ENCODE data around the gene CBLN3.
A peak's percentile ranks its signal among the peaks of the same experiment; 100 is the strongest.

Gene CBLN3

DNA sequence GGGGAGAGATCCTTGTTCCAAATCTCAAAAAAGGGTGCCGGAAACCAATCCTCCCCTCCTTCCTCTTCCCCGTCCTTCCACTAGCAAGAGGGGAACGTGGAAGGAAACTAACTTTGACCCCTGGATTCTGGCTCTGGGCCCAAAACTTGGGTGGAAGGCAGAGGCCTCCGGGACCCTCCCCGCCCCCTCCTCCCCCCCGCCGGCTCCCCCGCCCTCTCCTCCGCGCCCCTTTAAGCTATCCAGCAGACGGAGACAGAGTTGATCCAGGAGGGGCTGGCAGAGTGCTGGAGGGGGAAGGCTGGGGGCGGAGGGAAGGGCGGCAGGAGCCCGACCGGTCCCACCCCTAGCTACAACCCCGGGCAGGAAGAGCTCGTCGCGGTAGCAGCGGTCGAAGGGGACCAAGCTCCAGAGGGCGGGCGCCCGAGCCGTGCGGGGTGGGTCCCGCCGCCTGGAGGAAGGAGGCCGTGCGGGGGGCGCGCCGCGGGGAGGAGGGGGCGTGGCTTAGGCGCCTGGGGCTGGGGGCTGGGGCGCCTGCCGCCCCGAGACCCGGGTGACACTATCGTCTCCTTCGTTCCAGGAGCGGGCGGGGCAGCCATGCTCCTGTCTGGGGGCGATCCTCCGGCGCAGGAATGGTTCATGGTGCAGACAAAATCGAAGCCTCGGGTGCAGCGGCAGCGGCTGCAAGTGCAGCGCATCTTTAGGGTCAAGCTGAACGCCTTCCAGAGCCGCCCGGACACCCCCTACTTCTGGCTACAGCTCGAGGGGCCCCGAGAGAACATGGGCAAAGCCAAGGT lies 30.6 kb downstream of the CBLN3 start, which contains the start of gene NYNRIN:
Gene NYNRIN (plus strand): TSS at position 351 of the 794 bp plus-strand sequence. CDS start 244 bp downstream, at position 595.
- Histone ChIP-seq H3K9ac (ENCODE audit: low read length) (peak within 1 kb of the TSS; percentile 50), H3K27ac (ENCODE audit: low read depth, low read length) (no peak within 1 kb of the TSS), H3K36me3 (ENCODE audit: control insufficient read depth, insufficient read depth, low read length) (no peaks in the 10 kb centered on the region), H3K9me3 (ENCODE audit: control insufficient read depth, insufficient read depth, low read depth, low read length) (no peaks in the 10 kb centered on the region), H3K27me3 (ENCODE audit: control insufficient read depth, insufficient read depth, low read length) (peaks cover 10% of the 10 kb centered on the region; the same call in 1 of the 2 replicates), H3K4me3 (ENCODE audit: low read depth, low read length) (peak within 1 kb of the TSS; percentile 60), H3K4me1 (ENCODE audit: control insufficient read depth, insufficient read depth, low read length) (peaks cover 33% of the 10 kb centered on the region)

GRCh38 chr14:24398293-24398652 lies 31.2 kb downstream of the CBLN3 start:
- Histone ChIP-seq H3K4me1 (ENCODE audit: control insufficient read depth, insufficient read depth, low read length) (peaks cover 29% of the 10 kb centered on the region), H3K4me3 (ENCODE audit: low read depth, low read length) (peak overlapping the region; percentile 60), H3K9ac (ENCODE audit: low read length) (no peak overlapping the region), H3K27ac (ENCODE audit: low read depth, low read length) (no peak overlapping the region), H3K36me3 (ENCODE audit: control insufficient read depth, insufficient read depth, low read length) (no peaks in the 10 kb centered on the region), H3K27me3 (ENCODE audit: control insufficient read depth, insufficient read depth, low read length) (peaks cover 10% of the 10 kb centered on the region; the same call in 1 of the 2 replicates), H3K9me3 (ENCODE audit: control insufficient read depth, insufficient read depth, low read depth, low read length) (no peaks in the 10 kb centered on the region)

DNA sequence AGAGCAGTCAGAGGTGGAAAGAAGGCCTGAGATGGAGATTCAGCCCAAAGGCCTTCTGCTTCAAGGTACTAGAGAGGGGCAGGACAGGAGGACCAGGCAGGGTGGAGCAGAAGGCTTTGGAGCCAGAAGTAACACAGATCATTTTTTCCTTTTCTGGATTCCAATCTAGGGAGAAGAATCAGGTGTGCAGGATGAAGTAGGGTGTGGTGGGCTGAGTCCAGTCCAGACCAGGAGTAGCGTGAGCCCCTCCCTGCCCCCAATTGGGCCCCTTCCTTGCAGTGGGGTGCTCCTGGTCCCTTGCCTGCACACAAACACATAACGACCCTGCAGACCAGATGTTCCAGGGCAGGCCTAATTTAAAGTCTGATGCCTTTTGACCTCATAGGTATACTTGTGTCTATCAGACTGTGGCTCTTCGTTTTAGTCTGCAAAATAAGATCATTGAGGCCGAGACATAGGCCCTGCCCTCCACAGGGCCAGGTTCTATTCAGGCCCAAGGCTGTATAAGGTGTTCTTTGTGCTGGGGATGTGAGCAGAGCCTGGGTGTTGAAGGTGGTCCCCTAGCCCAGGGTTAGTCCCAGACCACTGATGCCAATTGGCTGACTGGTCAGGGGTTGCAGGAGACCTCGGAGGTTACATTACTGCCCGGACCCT lies 31.7 kb downstream of the CBLN3 start:
- no peaks in the 10 kb centered on the region for H3K9me3 ChIP-seq (ENCODE audit: control insufficient read depth, insufficient read depth, low read depth, low read length)
- H3K27ac ChIP-seq (ENCODE audit: low read depth, low read length): no peak overlapping the region
- H3K4me3 ChIP-seq (ENCODE audit: low read depth, low read length): peak overlapping the region; percentile 60; the same call in 1 of the 2 replicates
- H3K4me1 ChIP-seq (ENCODE audit: control insufficient read depth, insufficient read depth, low read length): peaks cover 25% of the 10 kb centered on the region
- H3K27me3 ChIP-seq (ENCODE audit: control insufficient read depth, insufficient read depth, low read length): peaks cover 10% of the 10 kb centered on the region; the same call in 1 of the 2 replicates
- H3K36me3 ChIP-seq (ENCODE audit: control insufficient read depth, insufficient read depth, low read length): no peaks in the 10 kb centered on the region
- H3K9ac ChIP-seq (ENCODE audit: low read length): no peak overlapping the region

- Histone ChIP-seq H3K27me3 (ENCODE audit: control insufficient read depth, insufficient read depth, low read length) (peaks cover 10% of the 10 kb centered on the region; the same call in 1 of the 2 replicates), H3K4me3 (ENCODE audit: low read depth, low read length) (no peak overlapping the region), H3K9me3 (ENCODE audit: control insufficient read depth, insufficient read depth, low read depth, low read length) (no peaks in the 10 kb centered on the region), H3K9ac (ENCODE audit: low read length) (no peak overlapping the region), H3K4me1 (ENCODE audit: control insufficient read depth, insufficient read depth, low read length) (peaks cover 33% of the 10 kb centered on the region), H3K27ac (ENCODE audit: low read depth, low read length) (no peak overlapping the region), H3K36me3 (ENCODE audit: control insufficient read depth, insufficient read depth, low read length) (no peaks in the 10 kb centered on the region)
Observed at GRCh38 chr14:24395609-24396582, 33.6 kb downstream of the CBLN3 start.

- Histone ChIP-seq H3K9me3 (ENCODE audit: control insufficient read depth, insufficient read depth, low read depth, low read length) (no peaks in the 10 kb centered on the region), H3K27me3 (ENCODE audit: control insufficient read depth, insufficient read depth, low read length) (no peaks in the 10 kb centered on the region), H3K27ac (ENCODE audit: low read depth, low read length) (no peak overlapping the region), H3K36me3 (ENCODE audit: control insufficient read depth, insufficient read depth, low read length) (no peaks in the 10 kb centered on the region), H3K4me1 (ENCODE audit: control insufficient read depth, insufficient read depth, low read length) (peaks cover 23% of the 10 kb centered on the region), H3K4me3 (ENCODE audit: low read depth, low read length) (no peak overlapping the region), H3K9ac (ENCODE audit: low read length) (no peak overlapping the region)
Observed at GRCh38 chr14:24394275-24394674, 35.2 kb downstream of the CBLN3 start.

- Histone ChIP-seq H3K4me3 (ENCODE audit: low read depth, low read length) (no peak overlapping the region), H3K36me3 (ENCODE audit: control insufficient read depth, insufficient read depth, low read length) (no peaks in the 10 kb centered on the region), H3K27ac (ENCODE audit: low read depth, low read length) (no peak overlapping the region), H3K27me3 (ENCODE audit: control insufficient read depth, insufficient read depth, low read length) (0 out of 2 replicates have a peak, but pooled peaks cover 4% of the 10 kb centered on the region), H3K4me1 (ENCODE audit: control insufficient read depth, insufficient read depth, low read length) (peaks cover 20% of the 10 kb centered on the region), H3K9ac (ENCODE audit: low read length) (no peak overlapping the region), H3K9me3 (ENCODE audit: control insufficient read depth, insufficient read depth, low read depth, low read length) (no peaks in the 10 kb centered on the region)
Observed at GRCh38 chr14:24392325-24393091, 37.0 kb downstream of the CBLN3 start.

DNA sequence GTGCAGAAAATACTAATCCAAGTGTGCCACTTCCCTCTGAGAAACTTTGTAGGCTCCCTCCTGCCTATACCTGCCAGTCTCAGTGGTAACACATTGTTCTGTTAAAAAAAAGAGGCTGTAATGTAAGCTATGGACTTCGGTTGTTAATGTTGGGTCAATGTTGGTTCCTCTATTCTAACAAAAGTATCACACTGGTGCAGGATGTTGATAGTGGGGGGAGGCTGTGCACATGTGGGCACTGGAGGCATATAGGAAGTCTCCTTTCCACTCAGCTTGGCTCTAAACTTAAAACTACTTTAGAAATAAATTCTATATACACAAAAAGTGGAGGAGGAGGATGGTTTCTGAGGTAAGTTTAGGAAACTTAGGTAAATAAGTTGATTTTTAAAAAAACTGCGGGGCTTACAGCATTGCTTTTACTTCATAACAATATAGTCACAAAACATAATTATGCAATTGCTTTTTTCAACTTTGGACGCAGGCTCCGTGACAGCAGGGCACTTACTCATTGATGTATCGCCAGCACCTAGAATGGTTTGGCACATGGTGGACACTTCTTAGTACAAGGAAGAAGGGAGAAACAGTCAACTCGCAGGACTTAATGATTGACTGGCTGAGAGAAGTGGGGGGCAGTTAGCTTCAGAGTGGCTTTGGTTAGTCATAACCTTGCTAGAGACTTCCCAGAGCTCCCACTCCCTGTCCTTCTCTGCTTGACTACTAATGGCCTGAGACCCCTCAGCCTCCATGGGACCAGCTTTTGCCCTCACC lies 38.6 kb downstream of the CBLN3 start:
- Histone ChIP-seq H3K27me3 (ENCODE audit: control insufficient read depth, insufficient read depth, low read length) (0 out of 2 replicates have a peak, but pooled peaks cover 4% of the 10 kb centered on the region), H3K36me3 (ENCODE audit: control insufficient read depth, insufficient read depth, low read length) (no peaks in the 10 kb centered on the region), H3K9ac (ENCODE audit: low read length) (no peak overlapping the region), H3K4me1 (ENCODE audit: control insufficient read depth, insufficient read depth, low read length) (peaks cover 17% of the 10 kb centered on the region), H3K27ac (ENCODE audit: low read depth, low read length) (no peak overlapping the region), H3K9me3 (ENCODE audit: control insufficient read depth, insufficient read depth, low read depth, low read length) (no peaks in the 10 kb centered on the region), H3K4me3 (ENCODE audit: low read depth, low read length) (no peak overlapping the region)

DNA sequence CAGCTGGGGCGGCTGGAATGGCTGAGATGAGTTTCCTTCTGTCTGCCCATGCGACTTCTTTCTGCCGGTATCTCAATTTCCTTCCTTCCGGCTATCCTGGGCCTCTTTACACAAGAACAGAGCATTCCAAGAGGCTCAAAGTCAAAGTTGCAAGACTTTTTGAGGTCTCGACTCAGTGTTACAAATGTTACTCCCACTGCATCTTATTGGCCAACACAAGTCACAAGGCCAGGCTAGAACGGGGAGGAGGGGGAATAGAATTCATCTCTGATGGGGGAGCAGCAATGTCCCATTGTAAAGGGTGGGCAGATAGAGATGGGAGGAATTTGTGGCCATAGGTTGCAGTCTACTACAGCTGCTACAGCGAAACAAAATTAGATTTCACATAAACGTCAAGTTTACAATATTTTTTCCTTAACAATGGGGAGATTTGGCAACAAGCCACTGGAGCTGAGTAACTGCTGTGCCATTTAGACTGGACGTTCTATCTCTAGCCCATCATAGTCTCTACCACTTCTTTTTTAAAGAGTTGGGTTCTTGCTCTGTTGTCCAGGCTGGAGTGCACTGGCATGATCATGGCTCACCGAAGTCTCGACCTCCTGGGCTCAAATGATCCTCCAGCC lies 40.1 kb downstream of the CBLN3 start:
- Histone ChIP-seq H3K4me1 (ENCODE audit: control insufficient read depth, insufficient read depth, low read length) (peaks cover 17% of the 10 kb centered on the region), H3K27me3 (ENCODE audit: control insufficient read depth, insufficient read depth, low read length) (0 out of 2 replicates have a peak, but pooled peaks cover 4% of the 10 kb centered on the region), H3K9me3 (ENCODE audit: control insufficient read depth, insufficient read depth, low read depth, low read length) (no peaks in the 10 kb centered on the region), H3K27ac (ENCODE audit: low read depth, low read length) (no peak overlapping the region), H3K9ac (ENCODE audit: low read length) (no peak overlapping the region), H3K4me3 (ENCODE audit: low read depth, low read length) (no peak overlapping the region), H3K36me3 (ENCODE audit: control insufficient read depth, insufficient read depth, low read length) (no peaks in the 10 kb centered on the region)

GRCh38 chr14:24388474-24389179 lies 40.8 kb downstream of the CBLN3 start:
- Histone ChIP-seq H3K4me3 (ENCODE audit: low read depth, low read length) (no peak overlapping the region), H3K27ac (ENCODE audit: low read depth, low read length) (no peak overlapping the region), H3K36me3 (ENCODE audit: control insufficient read depth, insufficient read depth, low read length) (no peaks in the 10 kb centered on the region), H3K9me3 (ENCODE audit: control insufficient read depth, insufficient read depth, low read depth, low read length) (no peaks in the 10 kb centered on the region), H3K27me3 (ENCODE audit: control insufficient read depth, insufficient read depth, low read length) (0 out of 2 replicates have a peak, but pooled peaks cover 4% of the 10 kb centered on the region), H3K9ac (ENCODE audit: low read length) (no peak overlapping the region), H3K4me1 (ENCODE audit: control insufficient read depth, insufficient read depth, low read length) (peaks cover 17% of the 10 kb centered on the region)

Data from HUES6 (cell line).